Measurements from ENCODE around the gene SIRPG.
"Not testable (repeated sequence)": the region's sequence is repeated elsewhere in the genome, so short reads cannot be mapped to it uniquely, and the experiment has no call there.

SIRPG gene

GRCh38 chr20:1652960-1653359 is 4.6 kb downstream of the SIRPG start:
- TF ChIP-seq CTCF (IDR thresholded peaks at IDR 0.05; ENCODE audit: low read depth, low read length, missing control alignments) = no peak
- no peak overlapping the region for H3K4me3 ChIP-seq (replicated peaks; ENCODE audit: low read depth, low read length)
- DNase-seq (ENCODE audit: extremely low read depth, low read depth) = no peak

- no peak overlapping the region for H3K4me3 ChIP-seq (replicated peaks; ENCODE audit: low read depth, low read length)
- DNase-seq (ENCODE audit: extremely low read depth, low read depth) = no peak
- no peak for TF ChIP-seq CTCF (IDR thresholded peaks at IDR 0.05; ENCODE audit: low read depth, low read length, missing control alignments)
These were observed 5.5 kb downstream of the SIRPG start for GRCh38 chr20:1652104-1652503.

GRCh38 chr20:1651268-1652058 is 6.1 kb downstream of the SIRPG start:
- no peak for TF ChIP-seq CTCF (IDR thresholded peaks at IDR 0.05; ENCODE audit: low read depth, low read length, missing control alignments)
- no peak overlapping the region for H3K4me3 ChIP-seq (replicated peaks; ENCODE audit: low read depth, low read length)
- DNase-seq (ENCODE audit: extremely low read depth, low read depth) = no peak

- TF ChIP-seq CTCF (IDR thresholded peaks at IDR 0.05; ENCODE audit: low read depth, low read length, missing control alignments) = no peak
- no peak for DNase-seq (ENCODE audit: extremely low read depth, low read depth)
- no peak overlapping the region for H3K4me3 ChIP-seq (replicated peaks; ENCODE audit: low read depth, low read length)
These were observed 9.5 kb downstream of the SIRPG start for GRCh38 chr20:1648101-1648500.

GRCh38 chr20:1646975-1647431 is 10.6 kb downstream of the SIRPG start:
- no peak overlapping the region for H3K4me3 ChIP-seq (replicated peaks; ENCODE audit: low read depth, low read length)
- DNase-seq (ENCODE audit: extremely low read depth, low read depth) = no peak
- TF ChIP-seq CTCF (IDR thresholded peaks at IDR 0.05; ENCODE audit: low read depth, low read length, missing control alignments) = no peak

GRCh38 chr20:1644101-1644962 is 13.2 kb downstream of the SIRPG start:
- TF ChIP-seq CTCF (IDR thresholded peaks at IDR 0.05; ENCODE audit: low read depth, low read length, missing control alignments) = no peak
- H3K4me3 ChIP-seq (replicated peaks; ENCODE audit: low read depth, low read length) = no peak overlapping the region
- DNase-seq (ENCODE audit: extremely low read depth, low read depth) = no peak

- H3K4me3 ChIP-seq (replicated peaks; ENCODE audit: low read depth, low read length); DNase-seq (ENCODE audit: extremely low read depth, low read depth): not testable (repeated sequence)
These were observed 18.9 kb downstream of the SIRPG start for GRCh38 chr20:1638643-1639042.

All from HFF-Myc (cell line).